Cardiac fibroblast (primary cell): ENCODE results near the gene MT1H.
A peak's percentile ranks its signal among the peaks of the same experiment; 100 is the strongest.
"Not testable (repeated sequence)": the region's sequence is repeated elsewhere in the genome, so short reads cannot be mapped to it uniquely, and the experiment has no call there.

Experiments
- DNase-seq, 2 donors: peaks; one replicate each; pipeline versions ENCODE4 v3.0.0 to v3.0.0-alpha.2; 2010; ENCODE audit warnings: low read depth in 2 of 2
- H3K4me3 ChIP-seq, 2 donors: replicated peaks in 1 of 2; 1 replicate in 1 of 2; 2 replicates in 1 of 2; pipeline ENCODE4 v1.5.1; 2011; ENCODE audit warnings: low read depth in 2 of 2, low read length in 2 of 2, mild to moderate bottlenecking in 2 of 2, moderate library complexity in 1 of 2
- CTCF ChIP-seq: IDR thresholded peaks from one replicate; pipeline ENCODE4 v1.5.1; 2011; ENCODE audit warnings: low read depth, mild to moderate bottlenecking, low read length, inconsistent platforms

The MT1H gene

GRCh38 chr16:56669005-56669839, at the start of gene MT1H:
Gene MT1H (plus strand): TSS chr16:56669814. CDS start chr16:56669885, 71 bp downstream.
- TF ChIP-seq CTCF = no peak
- H3K4me3 ChIP-seq = no peak within 1 kb of the TSS
- DNase-seq = no peak

DNA sequence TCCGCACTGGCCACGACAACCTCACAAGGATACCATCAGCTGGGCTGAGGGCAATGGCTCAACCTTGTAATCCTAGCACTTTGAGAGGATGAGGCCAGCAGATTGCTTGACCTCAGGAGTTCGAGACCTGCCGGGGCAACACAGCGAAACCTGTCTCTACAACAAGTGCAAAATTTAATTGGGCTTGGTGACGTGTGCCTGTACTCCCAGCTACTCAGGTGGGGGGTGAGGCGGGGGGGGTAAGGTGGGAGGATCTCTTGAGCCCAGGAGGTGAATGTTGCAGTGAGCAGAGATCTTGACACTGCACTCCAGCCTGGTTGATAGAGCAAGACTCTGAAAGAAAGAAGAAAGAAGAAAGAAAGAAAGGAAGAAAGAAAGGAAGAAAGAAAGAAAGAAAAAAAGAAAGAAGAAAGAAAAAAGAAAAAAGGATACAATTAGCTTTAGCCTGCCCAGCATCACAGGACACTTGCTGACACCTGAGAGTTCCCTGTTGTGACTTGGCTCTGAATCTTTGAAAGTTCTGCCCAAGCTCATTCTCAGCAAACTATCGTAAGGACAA, 49.2 kb upstream of the MT1H start:
- no peak for DNase-seq
- no peak overlapping the region for H3K4me3 ChIP-seq
- TF ChIP-seq CTCF = no peak

DNA sequence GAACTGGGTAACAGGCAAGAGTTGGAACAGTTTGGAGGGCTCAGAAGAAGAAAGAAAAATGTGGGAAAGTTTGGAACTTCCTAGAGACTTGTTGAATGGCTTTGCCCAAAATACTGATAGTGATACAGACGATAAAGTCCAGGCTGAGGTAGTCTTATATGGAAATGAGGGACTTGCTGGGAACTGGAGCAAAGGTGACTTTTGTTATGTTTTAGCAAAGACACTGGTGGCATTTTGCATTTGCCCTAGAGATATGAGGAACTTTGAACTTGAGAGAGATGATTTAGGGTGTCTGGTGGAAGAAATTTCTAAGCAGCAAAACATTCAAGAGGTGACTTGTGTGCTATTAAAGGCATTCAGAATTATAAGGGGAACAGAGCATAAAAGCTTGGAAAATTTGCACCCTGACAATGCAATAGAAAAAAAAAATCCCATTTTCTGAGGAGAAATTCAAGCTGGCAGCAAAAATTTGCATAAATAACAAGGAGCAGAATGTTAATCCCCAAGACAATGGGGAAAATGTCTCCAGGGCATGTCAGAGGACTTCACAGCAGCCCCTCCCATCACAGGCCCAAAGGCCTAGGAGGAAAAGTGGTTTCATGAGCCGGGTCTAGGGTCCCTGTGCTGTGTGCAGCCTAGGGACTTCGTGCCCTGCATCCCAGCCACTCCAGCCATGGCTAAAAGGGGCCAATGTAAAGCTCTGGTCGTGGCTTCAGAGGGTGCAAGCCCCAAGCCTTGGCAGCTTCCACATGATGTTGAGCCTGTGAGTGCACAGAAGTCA, 47.8 kb upstream of the MT1H start:
- not testable (repeated sequence) for DNase-seq, H3K4me3 ChIP-seq

- not testable (repeated sequence) for DNase-seq, H3K4me3 ChIP-seq
Observed at GRCh38 chr16:56623184-56623583, 46.4 kb upstream of the MT1H start.

- TF ChIP-seq CTCF = no peak
- no peak overlapping the region for H3K4me3 ChIP-seq
- DNase-seq = no peak
Observed at GRCh38 chr16:56623637-56624036, 46.0 kb upstream of the MT1H start.

DNA sequence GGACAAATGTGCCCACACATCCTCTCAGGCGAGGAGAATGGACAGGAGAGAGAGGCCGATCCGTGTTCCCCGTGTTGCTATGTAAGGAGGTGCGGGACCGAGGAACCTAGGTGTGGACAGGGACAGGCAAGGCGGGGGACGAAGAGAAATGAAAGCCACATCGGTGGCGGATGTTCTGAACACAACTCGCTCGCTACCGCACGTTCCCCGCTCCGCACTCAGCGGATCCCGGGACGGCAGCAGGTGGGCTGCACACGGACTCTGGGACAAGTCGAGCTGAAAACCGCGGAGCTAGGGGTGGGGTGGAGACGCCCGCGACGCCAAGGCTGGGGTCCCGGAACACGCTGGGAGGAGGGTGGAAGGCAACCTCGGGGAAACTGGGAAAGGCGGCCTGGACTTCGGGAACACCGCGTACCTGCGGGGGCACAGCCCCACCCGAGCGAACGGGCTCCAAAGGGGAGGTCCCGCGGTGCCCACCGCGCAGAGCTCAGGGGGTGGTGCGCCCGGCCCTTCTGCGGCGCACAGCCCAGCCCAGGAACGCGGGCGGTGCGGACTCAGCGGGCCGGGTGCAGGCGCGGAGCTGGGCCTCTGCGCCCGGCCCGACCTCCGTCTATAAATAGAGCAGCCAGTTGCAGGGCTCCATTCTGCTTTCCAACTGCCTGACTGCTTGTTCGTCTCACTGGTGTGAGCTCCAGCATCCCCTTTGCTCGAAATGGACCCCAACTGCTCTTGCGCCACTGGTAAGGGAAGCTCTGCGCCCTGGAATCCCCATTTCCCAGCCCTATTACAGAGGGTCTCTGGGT, 44.3 kb upstream of the MT1H start, which contains the start of gene MT1E:
Gene MT1E (plus strand): TSS at position 642 of the 803 bp plus-strand sequence. CDS start 71 bp downstream, at position 713.
- peak; percentile 84 to 86 for DNase-seq
- H3K4me3 ChIP-seq = peak within 1 kb of the TSS; percentile 59 to 67
- TF ChIP-seq CTCF = no peak

DNA sequence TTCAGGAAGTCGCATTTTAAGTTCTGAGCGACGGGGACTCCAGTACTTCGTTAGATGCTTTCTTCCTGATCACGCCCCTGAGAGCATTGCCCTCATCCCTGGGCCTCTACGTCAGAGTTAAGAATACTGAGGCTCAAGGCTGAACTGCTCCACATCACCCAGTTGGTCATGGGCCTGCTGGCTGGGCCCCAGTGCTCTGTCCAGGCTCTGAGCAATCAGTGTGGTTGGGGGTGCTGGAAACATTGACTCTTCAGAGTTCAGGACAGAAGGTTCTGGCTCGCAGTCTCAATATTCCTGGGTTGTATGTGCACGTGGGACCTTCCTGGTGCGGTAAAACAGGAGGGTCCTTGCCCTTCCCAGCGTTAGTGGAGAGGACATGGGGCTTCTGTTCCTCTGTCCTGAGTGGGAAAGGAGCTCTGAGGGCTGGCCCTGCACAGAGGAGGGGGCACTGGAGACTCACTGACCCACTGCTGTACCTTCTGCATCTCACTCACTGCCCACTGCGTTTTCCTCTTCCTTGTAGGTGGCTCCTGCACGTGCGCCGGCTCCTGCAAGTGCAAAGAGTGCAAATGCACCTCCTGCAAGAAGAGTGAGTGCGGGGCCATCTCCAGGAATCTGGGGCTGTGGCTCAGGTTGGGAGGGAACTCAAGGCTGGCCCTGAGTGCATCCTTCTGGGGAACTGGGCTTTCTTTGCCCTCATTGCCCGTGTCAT, 43.5 kb upstream of the MT1H start:
- peak overlapping the region; percentile 47 to 67 for H3K4me3 ChIP-seq
- DNase-seq = peak; percentile 85 to 87
- no peak for TF ChIP-seq CTCF
